ENCODE data around the gene LIN9.
"Not testable (repeated sequence)": the region's sequence is repeated elsewhere in the genome, so short reads cannot be mapped to it uniquely, and the experiment has no call there.

Gene LIN9

GRCh38 chr1:226318471-226318870 is 9.5 kb upstream of the LIN9 start:
- DNase-seq = no peak

DNA sequence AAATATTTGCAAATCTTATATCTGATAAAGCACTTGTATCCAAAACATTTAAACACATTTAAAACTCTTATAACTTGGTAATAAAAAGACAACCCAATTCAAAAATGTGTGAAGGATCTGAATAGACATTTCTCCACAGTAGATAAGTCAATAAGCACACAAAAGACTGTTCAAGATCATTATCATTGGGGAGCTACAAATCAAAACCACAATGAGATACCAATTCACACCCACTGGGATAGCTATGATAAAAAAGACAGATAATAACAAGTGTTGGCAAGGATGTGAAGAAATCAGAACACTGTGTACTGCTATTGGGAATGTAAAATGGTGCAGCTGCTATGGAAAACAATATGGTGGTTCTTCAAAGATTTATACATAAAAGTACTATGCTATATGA is 5.1 kb upstream of the LIN9 start:
- no peak for DNase-seq

DNA sequence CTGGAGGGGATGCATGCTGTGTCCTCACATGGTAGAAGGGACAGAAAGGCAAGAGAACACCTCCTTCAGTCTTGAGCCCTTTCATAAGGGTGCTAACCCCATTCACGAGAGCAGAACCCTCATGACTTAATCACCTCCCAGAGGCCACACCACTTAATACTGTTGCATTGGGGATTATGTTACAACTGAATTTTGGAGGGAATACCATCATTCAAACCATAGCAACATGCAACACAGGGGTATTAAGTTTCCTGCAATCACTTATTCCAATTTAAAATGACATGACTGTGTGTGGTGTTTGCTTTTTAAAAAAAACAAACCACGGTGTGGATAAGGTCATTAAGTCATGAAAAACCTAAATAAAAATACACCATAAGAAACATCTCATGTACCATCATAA is 3.1 kb upstream of the LIN9 start:
- no peak for DNase-seq

DNA sequence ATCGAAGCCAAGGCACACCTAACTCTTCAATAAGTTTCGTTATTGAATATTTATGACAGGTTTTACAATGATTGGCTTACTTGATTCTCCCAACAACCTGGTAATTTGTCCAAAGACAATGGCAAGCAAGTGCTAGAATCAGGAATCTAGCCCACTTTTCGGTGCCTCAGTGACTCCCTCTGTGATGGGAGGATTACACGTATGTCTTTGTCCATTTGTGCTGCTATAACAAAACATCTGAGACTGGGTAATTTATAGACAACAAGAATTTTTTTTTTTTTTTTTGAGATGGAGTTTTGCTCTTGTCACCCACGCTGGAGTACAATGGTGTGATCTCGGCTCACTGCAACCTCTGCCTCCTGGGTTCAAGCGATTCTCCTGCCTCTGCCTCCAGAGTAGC is 2.4 kb upstream of the LIN9 start:
- no peak for DNase-seq

DNA sequence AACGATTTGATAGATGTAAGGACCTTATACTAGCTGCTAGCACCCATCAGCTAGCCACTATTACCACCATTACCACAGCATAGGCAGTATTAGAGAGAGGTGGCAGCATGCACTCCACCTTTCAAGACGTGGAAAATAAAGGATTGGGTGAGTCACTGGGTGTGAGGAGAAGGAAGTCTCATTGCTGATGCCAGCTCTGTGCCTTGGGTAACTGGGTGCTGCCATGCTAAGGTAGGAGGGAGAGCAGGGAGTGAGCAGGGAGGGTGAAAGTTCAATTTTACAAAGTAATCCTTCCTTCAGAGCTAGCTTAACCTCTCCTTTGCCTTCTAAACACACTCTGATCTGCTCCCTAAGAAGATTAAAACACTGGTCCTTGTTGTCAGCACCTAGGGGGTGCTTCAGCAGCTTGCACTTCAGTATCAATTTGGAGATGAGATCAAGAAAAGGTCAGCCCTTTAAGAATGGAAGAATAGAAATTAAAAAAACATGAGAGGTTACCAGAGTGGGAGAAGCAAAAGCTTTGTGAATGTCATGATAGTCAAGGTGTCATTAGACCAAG is 1.8 kb upstream of the LIN9 start:
- DNase-seq = no peak

DNA sequence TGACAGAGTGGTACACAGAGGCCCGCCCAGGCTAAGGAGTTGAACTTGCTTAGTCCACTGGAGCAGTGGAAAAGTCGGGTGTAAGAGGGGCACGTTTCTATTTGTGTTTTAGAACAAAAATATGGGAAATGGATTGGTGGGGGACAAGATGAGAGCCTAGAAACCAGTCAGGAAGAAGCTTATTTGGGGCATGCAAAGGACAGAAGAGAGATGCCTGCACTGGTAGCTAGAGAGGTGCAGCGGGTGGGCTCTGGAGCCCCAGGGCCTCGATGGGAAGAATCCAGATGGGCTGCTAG is 1.2 kb upstream of the LIN9 start:
- no peak for DNase-seq

- no peak for DNase-seq
These were observed 657 bp upstream of the LIN9 start for GRCh38 chr1:226309398-226310244.

- DNase-seq = peak in 1 of 5 donors; percentile 6
These were observed 720 bp downstream of the LIN9 start for GRCh38 chr1:226308166-226308722.

DNA sequence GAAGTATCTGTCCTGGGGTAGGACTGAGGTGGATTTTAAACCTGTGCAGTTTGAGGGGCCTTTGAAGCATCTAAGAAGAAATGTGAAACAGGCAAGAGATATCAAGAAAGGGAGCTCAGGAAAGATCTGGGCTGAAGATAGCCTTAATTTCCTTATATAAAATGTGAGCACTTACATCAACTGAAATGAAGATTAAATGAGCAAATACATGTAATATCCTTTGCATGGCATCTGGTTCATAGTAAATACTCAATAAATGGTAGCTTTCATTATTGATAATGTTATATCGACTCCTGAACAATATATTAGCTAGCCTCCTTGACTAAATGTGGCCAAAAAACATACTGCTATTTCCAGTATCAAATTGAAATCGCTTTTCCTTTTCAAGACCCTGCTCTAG is 2.5 kb downstream of the LIN9 start:
- no peak for DNase-seq

GRCh38 chr1:226305184-226305583 is 3.8 kb downstream of the LIN9 start:
- no peak for DNase-seq

DNA sequence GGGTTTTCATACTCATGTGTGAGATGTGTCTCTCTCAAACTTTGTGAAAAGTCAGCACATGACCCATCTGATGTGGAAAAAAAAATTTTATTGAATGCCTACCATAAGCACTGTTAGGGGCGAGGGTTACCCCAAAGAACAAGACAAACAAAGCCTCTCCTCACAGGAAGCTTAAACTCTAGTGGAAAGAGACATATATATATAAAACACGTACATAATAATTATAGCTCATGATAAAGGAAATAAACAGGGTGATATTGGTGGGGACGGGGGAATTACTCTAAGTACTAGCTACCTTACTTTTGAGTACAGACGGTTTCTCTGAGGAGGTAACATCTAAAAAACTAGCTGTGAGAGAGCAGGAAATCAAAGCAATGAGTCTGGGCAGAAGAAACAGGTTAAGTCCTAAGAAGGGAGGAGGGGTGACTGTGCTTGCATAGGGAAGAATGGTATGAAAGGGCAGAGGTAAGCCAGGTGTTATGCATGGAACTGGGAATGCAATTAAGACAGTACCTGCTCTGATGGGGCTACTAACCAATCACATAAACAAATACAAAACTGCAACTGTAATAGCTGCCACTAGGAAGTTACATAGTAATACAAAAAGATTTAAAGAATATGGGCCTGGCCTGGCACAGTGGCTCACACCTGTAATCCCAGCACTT is 4.5 kb downstream of the LIN9 start:
- no peak for DNase-seq

DNA sequence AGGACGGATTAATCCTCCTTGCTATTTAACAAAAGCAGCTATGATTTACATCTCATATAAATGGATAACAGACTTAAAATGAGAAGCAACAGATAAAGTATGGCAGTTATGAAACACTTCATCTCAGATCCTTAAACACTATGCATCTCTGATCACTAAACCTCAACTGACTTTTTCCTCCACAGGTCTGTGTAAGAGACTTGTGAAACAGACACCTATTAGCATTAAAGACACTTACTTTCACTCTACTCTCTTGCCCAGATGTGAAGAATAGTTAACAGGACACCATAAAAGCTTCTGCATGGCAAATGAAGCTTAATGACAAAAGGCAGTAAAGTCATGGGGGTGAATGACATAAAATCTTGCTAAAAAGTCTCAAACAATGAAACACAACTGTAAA is 6.2 kb downstream of the LIN9 start:
- no peak for DNase-seq

GRCh38 chr1:226296911-226297310 is 12.1 kb downstream of the LIN9 start:
- DNase-seq = no peak

DNA sequence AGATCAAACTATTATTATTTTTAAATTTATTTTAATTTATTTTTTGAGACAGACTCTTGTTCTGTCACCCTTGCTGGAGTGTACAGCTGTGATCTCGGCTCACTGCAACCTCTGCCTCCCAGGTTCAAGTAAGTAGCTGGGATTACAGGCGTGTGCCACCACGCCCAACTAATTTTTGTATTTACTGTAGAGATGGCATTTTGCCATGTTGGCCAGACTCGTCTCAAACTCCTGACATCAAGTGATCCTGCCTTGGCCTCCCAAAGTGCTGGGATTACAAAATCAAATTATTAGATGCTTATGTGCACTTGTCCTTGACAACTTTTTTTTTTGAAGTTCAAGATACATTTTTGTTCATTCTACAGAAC is 15.4 kb downstream of the LIN9 start:
- DNase-seq = no peak

- no peak for DNase-seq
These were observed 16.0 kb downstream of the LIN9 start for GRCh38 chr1:226292874-226293552.

- DNase-seq = no peak
These were observed 21.4 kb downstream of the LIN9 start for GRCh38 chr1:226287587-226287986.

DNA sequence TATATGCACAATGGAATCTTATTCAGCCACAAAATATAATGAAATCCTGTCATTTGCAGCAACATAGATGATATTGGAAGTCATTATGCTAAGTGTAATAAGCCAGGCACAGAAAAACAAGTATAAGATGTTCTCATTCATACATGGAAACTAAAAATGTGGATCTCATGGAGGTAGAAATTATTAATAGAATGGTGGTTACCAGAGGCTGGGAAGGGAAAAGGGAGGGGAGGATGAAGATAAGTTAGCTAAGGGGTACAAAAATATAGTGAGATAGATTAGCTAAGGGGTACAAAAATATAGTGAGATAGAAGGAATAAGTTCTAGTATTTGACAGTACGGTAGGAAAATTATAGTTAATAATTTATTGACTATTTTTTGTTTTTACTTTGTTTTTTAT is 27.9 kb downstream of the LIN9 start:
- no peak for DNase-seq

DNA sequence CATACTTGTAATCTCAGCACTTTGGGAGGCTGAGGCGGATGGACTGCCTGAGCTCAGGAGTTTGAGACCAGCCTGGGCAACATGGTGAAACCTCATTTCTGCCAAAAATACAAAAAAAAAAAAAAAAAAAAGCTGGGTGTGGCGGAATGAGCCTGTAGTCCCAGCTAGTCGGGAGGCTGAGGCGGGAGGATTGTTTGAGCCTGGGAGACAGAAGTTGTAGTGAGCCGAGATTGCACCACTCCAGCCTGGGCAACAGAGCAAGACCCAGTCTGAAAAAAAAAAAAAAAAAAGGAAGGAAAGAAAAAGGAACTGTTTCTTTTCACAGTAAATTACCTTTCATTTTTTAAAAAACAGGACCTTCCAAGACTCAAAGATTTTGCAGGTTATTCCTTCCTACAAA is 29.5 kb downstream of the LIN9 start:
- DNase-seq = no peak

GRCh38 chr1:226277897-226278296 is 31.1 kb downstream of the LIN9 start:
- DNase-seq = no peak

DNA sequence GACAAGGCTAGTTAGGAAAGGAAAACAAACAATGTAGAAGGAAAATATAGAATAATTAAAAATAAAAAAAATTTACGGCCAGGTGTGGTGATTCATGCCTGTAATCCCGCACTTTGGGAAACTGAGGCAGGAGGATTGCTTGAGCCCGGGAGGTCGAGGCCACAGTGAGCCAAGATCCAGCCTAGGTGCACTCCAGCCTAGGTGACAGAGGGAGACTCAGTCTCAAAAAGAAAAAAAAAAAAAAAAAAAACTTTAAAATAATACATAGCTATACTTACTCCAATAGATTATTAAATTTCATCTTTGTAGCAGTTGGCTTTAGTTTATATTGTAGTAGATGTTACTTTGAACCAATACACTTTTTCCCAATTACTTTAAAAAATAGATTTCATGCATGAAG is 32.0 kb downstream of the LIN9 start:
- no peak for DNase-seq

GRCh38 chr1:226276077-226276682 is 32.8 kb downstream of the LIN9 start:
- no peak for DNase-seq

DNA sequence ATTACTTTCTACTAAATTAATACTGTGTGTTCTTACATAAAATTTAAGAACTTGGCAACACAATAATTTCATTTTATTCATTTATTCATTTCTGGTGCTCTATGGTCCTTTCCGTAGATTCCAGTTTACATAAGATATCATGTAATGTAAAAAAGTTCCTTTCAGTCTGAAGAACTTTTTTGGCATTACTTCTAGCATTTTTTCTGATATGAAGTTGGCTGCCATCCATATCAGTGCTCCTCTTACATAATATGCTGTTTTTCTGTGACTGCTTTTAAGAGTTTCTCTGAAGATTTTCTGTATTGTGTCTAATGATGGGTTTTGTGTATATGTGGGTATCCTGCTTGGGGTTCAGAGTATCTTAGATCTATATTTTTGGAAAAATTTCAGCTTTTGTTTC is 34.8 kb downstream of the LIN9 start:
- no peak for DNase-seq

GRCh38 chr1:226272233-226272902 is 36.6 kb downstream of the LIN9 start:
- not testable (repeated sequence) for DNase-seq

Data from T-helper 1 cell (primary cell).